H1 (cell line): Measurements from ENCODE around the gene C15orf62. TPM values are rescaled to one million over a fixed set of nuclear protein-coding genes. Genes with fewer than 3 reads are reported as not detected.

ENCODE experiments used
- JUN ChIP-seq: IDR thresholded peaks from 2 replicates; pipeline ENCODE4 v1.6.1; 2011; ENCODE audit warnings: low read depth, mild to moderate bottlenecking, improper control_type of control experiment, low read length
- RAD21 ChIP-seq, 2 experiments: IDR thresholded peaks in 1 of 2; conservative IDR thresholded peaks in 1 of 2; 2 replicates each; pipeline ENCODE4 v1.6.1; 2011; ENCODE audit warnings: low read depth in 2 of 2, low read length in 2 of 2, improper control_type of control experiment in 1 of 2, inconsistent platforms in 1 of 2, mild to moderate bottlenecking in 1 of 2, moderate library complexity in 1 of 2
- RFX5 ChIP-seq: IDR thresholded peaks from 2 replicates; pipeline ENCODE4 v1.6.1; 2011; ENCODE audit warnings: low read depth, low read length, improper control_type of control experiment, borderline replicate concordance
- TEAD4 ChIP-seq: IDR thresholded peaks from 2 replicates; pipeline ENCODE4 v1.6.1; 2012; ENCODE audit warnings: low read depth, low read length, inconsistent platforms, mixed read lengths
- polyA plus RNA-seq, 7 experiments: library from polyadenylated mRNA; depleted of rRNA in 3 of 7; stranded (reverse) in 5 of 7; unstranded in 2 of 7; fragments of >200 nt in 5 of 7; fragments of 200-250 nt in 2 of 7; gene quantifications; 1 replicate in 5 of 7; 2 replicates in 1 of 7; 4 replicates in 1 of 7; pipeline versions ENCODE4 v1.2.1 to v1.2.3, GENCODE V29; 2011 to 2013; ENCODE audit warnings: missing spikeins in 2 of 7, mixed read lengths in 2 of 7
- total RNA-seq: library from RNA; stranded (reverse); fragmentation: NEBNext Ultra II Directional; extraction: Animal tissue kit (Norgen Biotek cat#: 25700); gene quantifications from 2 replicates; pipeline ENCODE4 v1.2.1, GENCODE V29; 2021
- TF ChIP-seq, protein P1 (sequence below): IDR thresholded peaks from 2 replicates; pipeline ENCODE4 v1.6.1; 2012; ENCODE audit warnings: inconsistent platforms

Gene C15orf62
- total and polyA plus RNA-seq, 2 of the 8 experiments (the other 6 are each of a cell fraction or from before 2014, with no cell fraction given) = 0.06 to 0.56 TPM

DNA sequence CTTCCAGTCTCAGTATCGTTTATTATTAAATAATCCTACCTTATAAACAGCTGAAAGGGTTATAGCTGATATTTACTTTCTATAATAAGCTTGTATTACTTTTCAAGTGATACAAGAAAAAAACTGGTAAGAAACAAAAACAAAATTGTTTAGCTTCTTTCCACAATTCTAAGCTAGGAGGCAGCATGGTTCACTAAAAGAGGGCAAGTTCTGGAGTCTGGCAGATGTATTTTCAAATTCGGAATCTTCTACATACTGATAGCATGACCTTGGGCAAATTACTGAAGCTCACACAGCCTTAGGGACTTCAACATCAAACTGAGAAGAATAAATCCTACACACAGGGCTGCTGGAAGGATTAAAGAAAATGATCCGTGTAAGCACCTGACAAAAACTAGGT lies 15.4 kb downstream of the C15orf62 start (continued):
- TF ChIP-seq, protein P1, sequence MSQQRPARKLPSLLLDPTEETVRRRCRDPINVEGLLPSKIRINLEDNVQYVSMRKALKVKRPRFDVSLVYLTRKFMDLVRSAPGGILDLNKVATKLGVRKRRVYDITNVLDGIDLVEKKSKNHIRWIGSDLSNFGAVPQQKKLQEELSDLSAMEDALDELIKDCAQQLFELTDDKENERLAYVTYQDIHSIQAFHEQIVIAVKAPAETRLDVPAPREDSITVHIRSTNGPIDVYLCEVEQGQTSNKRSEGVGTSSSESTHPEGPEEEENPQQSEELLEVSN = no peak
- TF ChIP-seq TEAD4 (no peak), RFX5 (no peak), JUN (no peak), RAD21 (IDR thresholded peaks at IDR 0.05 in 1 of 2, conservative IDR thresholded peaks at IDR 0.05 in 1 of 2; ENCODE audit: low read depth in 2 of 2, low read length in 2 of 2) (peak in 1 of 2 experiments; percentile 28; a peak in 1 of 4 replicates)
- TF ChIP-seq, all 59 proteins: peak for 2
